Mononuclear cell (primary cell): Measurements from ENCODE around the gene ZNF473. TPM values are rescaled to one million over a fixed set of nuclear protein-coding genes. Genes with fewer than 3 reads are reported as not detected.
A peak's percentile ranks its signal among the peaks of the same experiment; 100 is the strongest.

Experiments used
- H3K27me3 ChIP-seq: 2 replicates; pipeline ENCODE4 v1.6.0; 2011; ENCODE audit warnings: low read length, control low read depth; ENCODE audit not compliant: insufficient read depth
- H3K4me1 ChIP-seq: 2 replicates; pipeline ENCODE4 v1.5.1; 2011; ENCODE audit warnings: mild to moderate bottlenecking, low read length, control low read depth; ENCODE audit not compliant: insufficient read depth
- H3K4me3 ChIP-seq: 2 replicates; pipeline ENCODE4 v1.5.1; 2011; ENCODE audit warnings: mild to moderate bottlenecking, low read length, moderate library complexity
- H3K9me3 ChIP-seq: 2 replicates; pipeline ENCODE4 v1.5.1; 2011; ENCODE audit warnings: low read depth, mild to moderate bottlenecking, control low read depth, low read length
- total RNA-seq: library from RNA; depleted of rRNA; stranded (reverse); fragments of >200 nt; gene quantifications from one replicate; pipeline ENCODE4 v1.2.3, GENCODE V29; 2012

ZNF473 gene
- total RNA-seq, 1 donor: 2.0 TPM

DNA sequence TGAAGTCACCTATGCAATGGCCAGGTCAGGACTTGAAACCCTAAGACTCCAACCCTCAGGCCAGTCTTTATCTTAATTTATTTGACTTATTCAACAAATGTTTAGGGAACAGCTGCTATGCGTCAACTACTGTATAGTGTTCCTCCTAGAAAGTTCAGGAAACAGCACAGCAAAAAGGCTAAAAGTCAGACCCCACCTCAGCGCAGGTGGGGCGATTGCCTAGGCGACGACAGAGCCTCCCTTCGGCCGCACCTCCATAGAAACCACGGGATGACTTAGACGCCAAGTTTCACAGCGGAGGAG lies 1.1 kb upstream of the ZNF473 start:
- Histone ChIP-seq H3K9me3 (no peaks in the 10 kb centered on the region), H3K27me3 (no peaks in the 10 kb centered on the region), H3K4me3 (peak overlapping the region; percentile 95)

DNA sequence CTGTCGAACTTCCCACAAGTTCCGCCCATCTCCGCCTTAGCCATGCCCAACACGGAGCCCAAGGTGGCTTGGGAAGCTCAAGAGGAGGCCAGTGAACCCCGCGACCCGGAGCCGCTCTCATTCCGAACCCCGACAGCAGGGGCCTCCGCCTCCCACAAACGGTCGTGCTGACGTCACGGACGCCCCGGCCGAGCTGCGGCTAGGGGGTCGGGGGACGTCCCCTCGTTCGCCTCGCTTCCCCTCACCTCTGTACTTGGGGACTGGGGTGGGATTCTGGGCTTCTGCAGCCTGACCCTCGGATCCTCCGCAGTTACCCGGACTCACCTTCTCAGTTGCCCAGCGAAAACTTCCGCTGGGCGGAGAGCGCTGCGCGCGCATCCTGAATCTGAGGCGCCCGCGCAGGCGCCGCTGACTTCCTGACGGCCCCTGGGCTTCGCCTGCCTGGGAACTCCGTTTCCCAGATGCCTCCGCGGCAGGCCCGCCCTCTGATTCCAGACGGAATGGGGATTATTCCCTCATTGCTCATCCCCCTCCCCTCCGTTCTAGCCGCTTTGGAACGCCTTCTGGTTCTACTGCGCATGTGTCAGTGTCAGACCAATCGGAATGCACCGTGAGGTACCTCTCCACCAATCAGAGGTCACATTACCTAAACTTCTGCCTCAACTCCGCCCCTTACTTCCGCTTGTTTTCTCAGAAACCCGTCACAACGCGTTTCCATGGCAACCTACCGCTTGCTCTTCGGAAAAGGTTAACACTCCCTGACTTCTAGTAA lies 597 bp upstream of the ZNF473 start, which contains the start of gene VRK3:
Gene VRK3 (minus strand): TSS at position 351 of the 772 bp plus-strand sequence. CDS start 9,210 bp downstream, outside the sequence.
- Histone ChIP-seq H3K9me3 (no peaks in the 10 kb centered on the region), H3K4me3 (peak within 1 kb of the TSS; percentile 95), H3K4me1 (peaks cover 34% of the 10 kb centered on the region), H3K27me3 (no peaks in the 10 kb centered on the region)

More for the DNA sequence above, 1.1 kb upstream of the ZNF473 start:
- H3K4me1 ChIP-seq: peaks cover 31% of the 10 kb centered on the region

DNA sequence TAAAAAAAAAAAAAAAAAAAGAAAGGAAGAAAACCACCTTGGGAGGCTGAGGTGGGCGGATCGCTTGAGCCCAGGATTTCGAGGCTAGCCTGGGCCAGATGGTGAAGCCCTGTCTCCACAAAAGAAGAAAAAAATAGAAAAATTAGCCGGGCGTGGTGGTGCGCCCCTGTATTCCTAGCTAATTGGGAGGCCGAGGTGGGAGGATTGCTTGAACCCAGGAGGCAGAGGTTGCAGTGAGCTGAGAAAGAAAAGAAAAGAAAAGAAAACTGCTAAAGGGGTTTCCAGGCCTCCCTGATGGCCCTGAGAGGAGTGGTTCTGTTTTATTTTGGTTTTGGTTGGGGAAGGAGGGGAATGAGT lies 723 bp downstream of the ZNF473 start:
- Histone ChIP-seq H3K4me3 (peak overlapping the region; percentile 95), H3K4me1 (peaks cover 39% of the 10 kb centered on the region), H3K27me3 (no peaks in the 10 kb centered on the region), H3K9me3 (no peaks in the 10 kb centered on the region)

DNA sequence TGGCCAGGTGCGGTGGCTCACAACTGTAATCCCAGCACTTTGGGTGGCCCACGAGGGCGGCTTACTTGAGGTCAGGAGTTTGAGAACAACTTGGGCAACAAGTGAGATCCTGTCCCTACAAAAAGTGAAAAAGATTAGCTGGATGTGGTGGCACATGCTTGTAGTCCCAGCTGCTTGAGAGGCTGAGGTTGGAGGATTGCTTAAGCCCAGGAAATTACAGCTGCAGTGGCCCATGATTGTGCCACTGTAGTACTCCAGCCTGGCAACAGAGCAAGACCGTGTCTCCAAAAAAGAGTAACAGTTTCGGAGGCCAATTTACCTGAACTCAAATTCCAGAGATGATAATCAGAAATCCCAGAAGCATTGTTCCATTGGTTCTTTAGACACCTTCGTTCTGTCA lies 4.4 kb downstream of the ZNF473 start:
- H3K9me3 ChIP-seq: no peaks in the 10 kb centered on the region
- no peaks in the 10 kb centered on the region for H3K27me3 ChIP-seq
- H3K4me1 ChIP-seq: peaks cover 24% of the 10 kb centered on the region

DNA sequence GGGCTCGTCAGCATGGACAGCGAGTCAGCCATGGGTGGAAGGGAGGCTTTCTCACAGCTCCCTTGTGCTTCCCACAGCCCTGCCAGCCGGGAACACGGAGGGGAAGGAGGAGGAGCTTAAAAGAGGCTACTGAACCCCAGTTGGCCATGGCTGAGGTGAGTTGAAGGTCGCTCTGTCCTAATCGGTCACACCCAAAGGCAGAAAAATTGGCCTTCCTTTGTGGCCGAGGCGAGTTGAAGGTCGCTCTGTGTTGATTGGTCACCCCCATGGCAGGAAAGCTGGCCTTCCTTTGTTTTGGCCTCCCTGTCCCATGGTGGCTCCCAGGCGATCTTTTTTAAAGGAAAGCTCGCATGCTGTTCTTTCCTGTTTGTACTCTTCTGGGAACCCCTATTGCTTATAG lies 5.1 kb downstream of the ZNF473 start:
- H3K9me3 ChIP-seq: no peaks in the 10 kb centered on the region
- no peaks in the 10 kb centered on the region for H3K27me3 ChIP-seq

More for the DNA sequence above, 4.4 kb downstream of the ZNF473 start:
- no peak overlapping the region for H3K4me3 ChIP-seq

DNA sequence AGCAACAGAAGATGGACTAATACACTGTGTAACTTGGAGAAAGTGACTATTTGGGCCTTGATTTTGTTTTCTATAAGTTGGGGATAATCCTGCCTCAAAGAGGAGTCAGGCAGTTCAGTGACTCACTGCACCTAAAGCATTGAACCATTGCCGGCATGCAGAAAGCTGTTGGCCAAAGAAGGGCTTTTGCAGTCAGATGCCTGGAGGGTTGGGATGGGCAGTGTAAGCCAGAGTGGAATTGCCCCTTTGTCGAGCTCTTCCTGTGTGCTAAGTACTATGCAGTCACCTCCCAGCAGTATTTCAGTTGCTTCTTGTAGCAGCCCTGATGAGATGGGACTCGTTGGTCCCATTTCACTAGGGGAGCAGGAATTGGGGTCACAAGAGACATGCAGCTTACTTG lies 11.1 kb downstream of the ZNF473 start:
- no peak overlapping the region for H3K4me3 ChIP-seq
- no peaks in the 10 kb centered on the region for H3K27me3 ChIP-seq
- H3K4me1 ChIP-seq: no peaks in the 10 kb centered on the region
- H3K9me3 ChIP-seq: no peaks in the 10 kb centered on the region

More for the DNA sequence above, 5.1 kb downstream of the ZNF473 start:
- Histone ChIP-seq H3K4me1 (peaks cover 24% of the 10 kb centered on the region), H3K4me3 (no peak overlapping the region)

DNA sequence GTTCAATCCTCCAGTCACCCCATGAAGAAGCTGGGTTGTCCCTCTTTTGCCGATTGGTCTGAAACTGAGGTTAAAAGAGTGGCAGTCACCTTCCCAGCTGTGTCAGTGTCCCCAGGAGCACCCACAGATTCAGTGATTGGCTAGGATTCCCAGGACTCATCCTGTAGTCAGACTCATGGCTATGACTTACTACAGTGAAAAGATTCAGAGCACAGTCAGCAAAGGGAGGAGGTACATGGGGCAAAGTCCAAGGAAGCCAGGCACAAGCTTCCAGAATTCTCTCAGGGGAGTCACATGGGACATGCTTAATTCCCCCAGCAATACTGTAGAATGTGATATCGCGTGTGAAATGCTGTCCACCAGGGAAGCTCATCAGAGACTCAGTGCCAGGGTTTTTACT lies 14.2 kb downstream of the ZNF473 start:
- no peaks in the 10 kb centered on the region for H3K27me3 ChIP-seq
- H3K9me3 ChIP-seq: peaks cover 15% of the 10 kb centered on the region
- H3K4me1 ChIP-seq: no peaks in the 10 kb centered on the region
- no peak overlapping the region for H3K4me3 ChIP-seq

DNA sequence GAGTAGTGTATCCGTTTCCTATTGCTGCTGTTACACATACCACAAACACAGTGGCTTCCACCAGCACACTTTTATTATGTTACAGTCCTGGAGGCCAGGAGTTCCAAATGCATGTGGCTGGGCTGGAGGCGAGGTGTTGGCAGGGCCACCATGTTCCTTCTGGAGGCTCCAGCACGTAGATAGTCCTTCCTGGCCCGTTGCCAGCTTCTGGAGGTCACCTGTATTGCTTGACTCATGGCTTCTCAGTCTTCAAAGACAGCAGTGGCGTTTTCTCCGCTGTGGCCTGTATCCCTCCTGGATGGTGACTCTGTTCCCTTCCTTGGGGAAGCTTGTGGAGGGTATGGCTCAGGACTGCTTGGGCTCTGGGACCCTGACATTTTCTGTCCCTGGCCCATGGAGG lies 15.2 kb downstream of the ZNF473 start:
- peaks cover 25% of the 10 kb centered on the region for H3K9me3 ChIP-seq
- H3K4me1 ChIP-seq: no peaks in the 10 kb centered on the region
- H3K27me3 ChIP-seq: no peaks in the 10 kb centered on the region
- H3K4me3 ChIP-seq: no peak overlapping the region

DNA sequence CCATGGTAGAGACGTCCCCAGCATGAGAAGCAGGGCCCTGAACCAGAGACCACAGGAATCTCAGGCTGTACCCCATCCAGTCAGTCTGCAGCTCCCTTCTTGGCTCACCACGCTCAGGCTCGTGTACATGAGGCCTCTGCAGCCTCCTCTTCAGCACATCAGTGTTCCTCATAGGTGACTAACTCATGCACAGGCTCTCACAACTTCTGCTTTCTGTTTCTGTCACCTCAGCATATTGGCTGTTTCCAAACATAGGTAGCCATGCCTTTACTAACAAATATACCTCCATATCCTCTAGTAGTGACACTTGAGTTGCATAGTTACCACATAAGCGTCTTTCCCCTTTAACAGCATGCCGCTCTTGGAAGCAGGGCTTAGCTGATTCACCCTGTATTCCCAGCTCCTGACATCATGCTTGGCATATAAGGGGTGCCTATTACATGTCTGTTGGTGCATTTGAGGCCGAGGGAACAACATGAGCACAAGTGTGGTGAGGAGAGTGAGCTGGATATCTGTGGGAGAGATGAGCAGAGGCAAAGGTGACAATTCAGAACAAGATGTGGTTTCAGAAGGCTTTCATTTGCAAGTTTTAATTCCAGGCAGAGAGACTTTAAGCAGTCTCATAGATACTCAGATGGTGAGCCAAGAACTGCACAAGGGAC lies 16.7 kb downstream of the ZNF473 start:
- H3K27me3 ChIP-seq: no peaks in the 10 kb centered on the region
- peaks cover 40% of the 10 kb centered on the region for H3K9me3 ChIP-seq
- no peak overlapping the region for H3K4me3 ChIP-seq
- H3K4me1 ChIP-seq: no peaks in the 10 kb centered on the region

DNA sequence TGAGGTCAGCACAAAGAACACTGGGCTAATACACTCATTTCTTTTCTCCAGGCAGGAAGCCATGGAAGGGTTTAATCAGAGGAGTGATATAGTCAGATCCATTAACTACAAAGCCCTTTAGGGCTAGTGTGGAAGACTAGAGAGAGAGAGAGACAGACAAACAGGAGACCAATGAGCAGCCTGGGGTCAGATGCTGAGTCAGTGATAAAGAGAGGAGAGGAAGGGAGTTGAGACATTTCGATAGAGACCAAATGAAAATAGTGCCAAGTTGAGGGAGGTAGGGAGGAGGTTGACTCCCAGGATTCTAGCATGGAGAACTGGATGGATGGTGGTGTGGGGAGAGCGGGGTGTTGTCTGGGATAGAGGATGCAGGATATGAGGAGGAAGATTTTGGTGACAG lies 18.2 kb downstream of the ZNF473 start:
- H3K9me3 ChIP-seq: peaks cover 49% of the 10 kb centered on the region
- H3K4me1 ChIP-seq: no peaks in the 10 kb centered on the region
- H3K27me3 ChIP-seq: no peaks in the 10 kb centered on the region
- no peak overlapping the region for H3K4me3 ChIP-seq

DNA sequence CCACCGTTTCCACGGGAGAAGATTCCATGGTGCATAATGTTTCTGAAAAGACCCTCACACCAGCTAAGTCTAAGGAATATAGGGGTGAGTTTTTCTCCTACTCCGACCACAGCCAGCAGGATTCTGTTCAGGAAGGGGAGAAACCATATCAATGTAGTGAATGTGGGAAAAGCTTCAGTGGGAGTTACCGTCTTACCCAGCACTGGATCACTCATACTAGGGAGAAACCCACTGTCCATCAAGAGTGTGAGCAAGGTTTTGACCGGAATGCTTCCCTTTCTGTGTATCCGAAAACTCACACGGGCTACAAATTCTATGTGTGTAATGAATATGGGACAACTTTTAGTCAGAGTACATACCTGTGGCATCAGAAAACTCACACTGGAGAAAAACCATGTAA lies 19.1 kb downstream of the ZNF473 start:
- Histone ChIP-seq H3K27me3 (no peaks in the 10 kb centered on the region), H3K4me3 (no peak overlapping the region), H3K9me3 (peaks cover 49% of the 10 kb centered on the region), H3K4me1 (no peaks in the 10 kb centered on the region)

DNA sequence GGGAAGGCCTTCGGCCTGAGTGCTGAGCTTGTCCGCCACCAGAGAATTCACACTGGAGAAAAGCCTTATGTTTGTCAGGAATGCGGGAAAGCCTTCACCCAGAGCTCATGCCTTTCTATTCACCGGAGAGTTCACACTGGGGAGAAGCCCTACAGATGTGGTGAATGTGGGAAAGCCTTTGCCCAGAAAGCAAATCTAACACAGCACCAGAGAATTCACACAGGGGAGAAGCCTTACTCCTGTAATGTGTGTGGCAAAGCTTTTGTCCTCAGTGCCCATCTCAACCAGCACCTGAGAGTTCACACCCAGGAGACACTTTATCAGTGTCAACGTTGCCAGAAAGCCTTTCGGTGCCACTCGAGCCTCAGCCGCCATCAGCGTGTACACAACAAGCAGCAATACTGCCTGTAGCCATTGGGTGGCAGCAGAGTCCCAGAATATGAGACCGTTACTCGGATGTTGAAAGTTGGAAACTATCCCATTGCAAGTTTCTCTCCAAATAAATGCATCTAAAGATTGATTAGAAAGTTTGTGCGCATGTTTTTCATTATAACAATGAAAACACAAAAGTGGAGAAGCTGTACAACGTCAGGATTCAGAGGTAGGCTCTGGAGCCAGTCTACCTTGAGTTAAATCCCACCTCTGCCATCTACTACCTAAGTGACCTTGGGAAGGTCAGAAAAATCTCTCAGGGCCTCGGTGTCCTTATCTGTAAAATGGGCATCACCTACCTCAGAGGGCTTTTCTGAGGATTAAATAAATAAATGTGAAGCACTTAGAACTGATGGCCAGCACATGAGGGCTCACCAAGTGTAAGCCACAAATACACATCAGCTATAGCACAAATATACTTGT lies 21.1 kb downstream of the ZNF473 start:
- no peak overlapping the region for H3K4me3 ChIP-seq
- H3K9me3 ChIP-seq: peaks cover 49% of the 10 kb centered on the region
- H3K27me3 ChIP-seq: no peaks in the 10 kb centered on the region
- no peaks in the 10 kb centered on the region for H3K4me1 ChIP-seq

DNA sequence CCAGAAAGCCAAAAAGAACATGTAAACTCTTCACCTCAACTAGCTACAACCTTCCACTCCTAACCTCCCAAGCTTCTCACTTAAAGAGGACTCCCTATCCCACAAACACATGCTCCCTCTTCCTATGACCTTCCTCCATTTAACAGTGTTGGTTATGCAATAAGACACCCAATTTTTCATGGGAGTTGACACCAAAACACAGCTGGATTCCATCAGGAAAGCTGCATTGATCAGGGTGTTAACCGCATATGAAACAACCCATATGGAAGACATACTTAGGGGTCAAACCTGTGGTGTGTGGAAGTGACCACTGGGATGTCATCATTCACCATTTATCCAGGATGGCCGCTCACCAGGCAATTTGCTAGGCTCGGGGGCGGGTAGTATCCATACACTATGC lies 21.9 kb downstream of the ZNF473 start:
- Histone ChIP-seq H3K27me3 (no peaks in the 10 kb centered on the region), H3K9me3 (peaks cover 49% of the 10 kb centered on the region), H3K4me3 (no peak overlapping the region), H3K4me1 (no peaks in the 10 kb centered on the region)

DNA sequence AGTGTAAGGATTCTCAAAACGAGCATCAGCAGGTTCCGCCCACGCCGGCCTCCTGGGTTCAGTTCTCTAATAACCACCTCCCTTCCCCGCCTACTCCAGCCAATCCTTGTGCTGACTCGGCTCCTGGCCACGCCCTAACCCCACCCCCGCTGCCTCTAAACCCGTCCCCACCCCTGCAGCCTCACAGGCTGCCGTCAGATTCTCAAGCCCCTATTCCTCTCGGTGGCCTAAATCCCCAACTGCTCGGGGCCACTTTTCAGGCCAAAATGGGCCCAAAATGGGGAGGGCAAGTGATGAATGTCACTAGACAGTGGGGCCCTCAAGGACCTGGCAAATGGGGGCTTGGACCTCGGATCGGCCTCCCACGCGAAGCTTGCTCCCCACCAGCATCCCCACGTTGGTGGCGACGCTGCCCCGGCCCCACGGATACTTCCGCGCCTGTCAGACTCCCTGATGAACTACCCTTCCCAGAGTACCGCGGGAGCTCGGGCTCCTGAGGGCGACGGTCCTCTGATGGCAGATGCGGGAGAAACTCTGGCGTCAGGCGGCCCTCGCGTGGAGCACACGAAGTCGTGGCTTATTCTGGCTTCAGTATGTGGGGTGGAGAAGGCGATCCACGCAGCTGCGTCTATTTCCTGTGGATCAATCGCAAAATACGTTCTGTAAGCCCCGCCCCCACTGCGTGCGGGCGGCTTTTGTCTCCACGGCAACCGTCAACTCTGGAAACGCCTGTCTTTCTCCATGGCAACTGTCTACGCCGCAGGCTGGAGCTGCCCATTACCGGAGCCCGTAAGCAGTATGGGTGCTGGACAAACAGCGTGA lies 24.8 kb downstream of the ZNF473 start:
- H3K4me1 ChIP-seq: no peaks in the 10 kb centered on the region
- H3K4me3 ChIP-seq: no peak overlapping the region
- H3K9me3 ChIP-seq: peaks cover 28% of the 10 kb centered on the region
- no peaks in the 10 kb centered on the region for H3K27me3 ChIP-seq
